Bronchial epithelial cell (primary cell): ENCODE measurements around the gene RELB. TPM values are rescaled to one million over a fixed set of nuclear protein-coding genes. Genes with fewer than 3 reads are reported as not detected.
A peak's percentile ranks its signal among the peaks of the same experiment; 100 is the strongest.

Experiments used
- DNase-seq: peaks from one replicate; pipeline ENCODE4 v3.0.0-alpha.2; 2010; ENCODE audit warnings: low read depth
- FAIRE-seq: peaks from 2 replicates; lab custom pipeline; 2011; peaks lifted over from hg19 to GRCh38; lab: Jason Lieb, UNC
- H3K27me3 ChIP-seq: 2 replicates; pipeline ENCODE4 v1.5.1; 2011; ENCODE audit warnings: low read length; ENCODE audit not compliant: control insufficient read depth, insufficient read depth
- H3K36me3 ChIP-seq: 2 replicates; pipeline ENCODE4 v1.5.1; 2011; ENCODE audit warnings: low read length; ENCODE audit not compliant: control insufficient read depth, insufficient read depth
- H3K4me3 ChIP-seq: 2 replicates; pipeline ENCODE4 v1.5.1; 2011; ENCODE audit warnings: mild to moderate bottlenecking, low read depth, low read length, control low read depth
- CTCF ChIP-seq: IDR thresholded peaks from 2 replicates; pipeline ENCODE4 v1.5.1; 2011; ENCODE audit warnings: mild to moderate bottlenecking, moderate library complexity, low read length, control low read depth, inconsistent platforms; ENCODE audit not compliant: insufficient read depth, severe bottlenecking
- total RNA-seq: library from RNA; depleted of rRNA; stranded (reverse); fragments of >200 nt; gene quantifications from 2 replicates; pipeline ENCODE4 v1.2.1, GENCODE V29; 2014

The RELB gene
- total RNA-seq, 1 donor from 2014 or later, result 2.1 TPM

DNA sequence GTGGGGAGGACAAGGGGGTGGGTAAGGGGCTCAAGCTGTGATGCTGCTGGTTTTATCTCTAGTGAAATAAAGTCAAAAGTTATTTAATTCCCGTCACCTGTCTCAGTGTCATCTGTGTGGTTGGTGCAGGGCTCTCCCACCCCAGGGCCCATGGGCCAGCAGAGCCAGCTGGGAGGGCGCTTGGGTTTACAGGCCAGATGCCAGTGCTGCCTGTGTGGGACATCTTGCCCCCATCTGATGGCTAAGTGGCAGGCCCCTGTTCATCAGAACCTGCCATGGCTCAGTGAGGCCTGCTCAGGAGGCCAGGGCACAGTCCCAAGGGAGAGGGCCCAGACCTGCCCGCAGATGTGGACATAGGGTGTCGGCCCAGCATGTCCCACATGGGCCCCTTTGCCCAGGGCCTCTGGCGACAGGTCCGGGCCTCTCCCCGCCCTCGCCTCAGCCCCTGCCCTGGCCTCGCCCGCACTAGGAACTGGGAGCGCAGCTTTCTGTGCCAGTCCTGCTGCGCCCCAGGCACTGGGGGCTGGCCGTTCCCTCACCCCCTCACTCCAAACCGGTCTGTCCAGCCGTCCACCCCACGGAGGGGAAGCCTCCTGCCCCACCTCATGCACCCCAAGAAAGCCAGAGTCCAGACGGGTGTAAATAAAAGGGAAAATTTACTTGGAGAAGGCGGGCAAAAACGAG, 69.7 kb downstream of the RELB start:
- DNase-seq, result no peak
- no peak for TF ChIP-seq CTCF
- H3K27me3 ChIP-seq, result no peaks in the 10 kb centered on the region
- H3K4me3 ChIP-seq, result no peak overlapping the region
- FAIRE-seq, result no peak
- peaks cover 21% of the 10 kb centered on the region for H3K36me3 ChIP-seq

- DNase-seq (no peak), FAIRE-seq (no peak)
- no peak for TF ChIP-seq CTCF
- Histone ChIP-seq H3K4me3 (no peak overlapping the region), H3K27me3 (no peaks in the 10 kb centered on the region), H3K36me3 (peaks cover 21% of the 10 kb centered on the region)
Measured at GRCh38 chr19:45071545-45071938, 70.3 kb downstream of the RELB start.

DNA sequence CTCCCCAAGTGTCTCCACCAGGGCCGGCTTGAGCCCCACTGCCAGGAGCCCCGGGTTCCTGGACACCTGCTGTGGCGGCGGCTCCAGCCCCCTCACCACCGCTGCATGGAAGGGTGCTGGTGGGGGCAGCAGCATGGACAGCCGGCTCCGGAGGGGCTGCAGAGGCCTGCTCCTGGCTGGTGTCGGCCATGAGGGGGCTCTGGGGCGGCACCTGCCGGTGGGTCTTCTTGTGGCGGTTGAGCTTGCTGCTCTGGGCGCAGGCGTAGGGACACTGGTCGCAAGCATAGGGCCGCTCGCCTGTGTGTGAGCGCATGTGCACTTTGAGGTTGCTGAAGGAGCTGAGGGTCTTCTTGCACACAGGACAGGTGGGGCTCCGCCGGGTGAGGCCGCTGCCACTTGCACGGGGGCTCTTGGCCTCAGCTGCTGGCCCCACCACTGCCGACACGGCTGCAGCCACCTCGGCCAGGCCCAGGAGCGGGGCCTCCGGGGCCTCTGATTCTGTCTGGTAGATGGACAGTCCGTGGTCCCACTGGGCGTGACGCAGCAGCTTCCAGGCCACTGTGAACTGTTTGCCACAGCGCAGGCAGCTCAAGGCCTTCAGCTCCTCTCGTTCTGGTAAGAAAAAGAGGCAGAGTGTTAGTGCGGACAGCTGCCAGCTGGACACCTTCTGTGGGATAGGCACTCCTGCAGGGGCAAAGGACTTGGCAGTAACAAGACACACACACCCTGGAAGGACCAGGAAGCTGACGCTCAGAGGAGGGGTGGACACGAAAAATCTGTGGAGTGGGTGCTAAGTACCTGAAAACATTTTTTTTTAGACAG, 70.9 kb downstream of the RELB start:
- TF ChIP-seq CTCF, result no peak
- FAIRE-seq (no peak), DNase-seq (no peak)
- Histone ChIP-seq H3K36me3 (peaks cover 18% of the 10 kb centered on the region), H3K27me3 (no peaks in the 10 kb centered on the region), H3K4me3 (no peak overlapping the region)

DNA sequence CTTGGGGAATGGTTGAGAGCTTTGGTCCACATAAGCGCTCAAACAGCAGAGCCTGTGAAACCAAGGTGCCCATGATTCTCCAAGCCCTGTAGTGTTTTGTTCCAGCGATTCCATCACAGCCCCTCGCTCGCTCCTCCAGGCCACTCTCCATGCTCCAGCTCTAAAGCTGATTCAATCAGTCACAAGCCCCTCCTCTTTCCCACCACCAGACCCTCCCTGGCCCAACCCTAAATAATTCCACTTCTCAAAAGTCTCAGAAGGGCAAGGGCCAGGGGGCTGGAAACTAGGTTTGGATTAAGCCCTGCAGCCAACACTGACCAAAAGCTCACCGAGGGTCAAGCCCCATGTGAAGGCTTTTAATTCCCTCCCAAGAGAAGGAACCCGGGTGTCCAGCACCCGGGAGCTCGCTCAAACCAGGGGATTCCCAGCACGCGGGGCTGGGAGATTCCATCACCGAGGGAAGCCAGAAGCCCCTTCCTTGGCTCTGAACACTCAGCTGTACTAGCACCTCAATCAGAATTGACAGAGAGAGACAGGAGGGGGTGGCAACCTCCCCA, 73.6 kb downstream of the RELB start:
- Histone ChIP-seq H3K27me3 (no peaks in the 10 kb centered on the region), H3K4me3 (peak overlapping the region; percentile 84), H3K36me3 (peaks cover 14% of the 10 kb centered on the region)
- DNase-seq (no peak), FAIRE-seq (no peak)
- TF ChIP-seq CTCF, result no peak

- Histone ChIP-seq H3K4me3 (peak overlapping the region; percentile 84), H3K27me3 (no peaks in the 10 kb centered on the region), H3K36me3 (peaks cover 11% of the 10 kb centered on the region)
- FAIRE-seq, result no peak
- DNase-seq, result peak; percentile 74
- TF ChIP-seq CTCF, result no peak
Measured at GRCh38 chr19:45075301-45076028, 74.2 kb downstream of the RELB start.
